GM12801 (cell line): Measurements from ENCODE around the gene TMTC2.

Experiments
- CTCF ChIP-seq: IDR thresholded peaks from one replicate; pipeline ENCODE4 v1.5.1; 2011; ENCODE audit warnings: control low read depth; ENCODE audit not compliant: insufficient read length; ENCODE audit errors: extremely low read depth

Gene TMTC2

GRCh38 chr12:82994117-82994516, 307.4 kb downstream of the TMTC2 start:
- no peak for TF ChIP-seq CTCF

GRCh38 chr12:82996168-82996812, 309.6 kb downstream of the TMTC2 start:
- TF ChIP-seq CTCF: no peak

- no peak for TF ChIP-seq CTCF
These were observed 311.8 kb downstream of the TMTC2 start for GRCh38 chr12:82998509-82998908.

- no peak for TF ChIP-seq CTCF
These were observed 316.3 kb downstream of the TMTC2 start for GRCh38 chr12:83003026-83003425.

- TF ChIP-seq CTCF: no peak
These were observed 319.0 kb downstream of the TMTC2 start for GRCh38 chr12:83005534-83006197.

GRCh38 chr12:83008703-83009102, 322.0 kb downstream of the TMTC2 start:
- TF ChIP-seq CTCF: no peak

GRCh38 chr12:83010169-83010804, 323.6 kb downstream of the TMTC2 start:
- TF ChIP-seq CTCF: no peak
